HG03196 (cell line): ENCODE data around the gene GSTA3.
"Not testable (repeated sequence)": the region's sequence is repeated elsewhere in the genome, so short reads cannot be mapped to it uniquely, and the experiment has no call there.

Source experiments
- ATAC-seq: cut with Tn5 transposase; IDR thresholded peaks from one replicate; pipeline ENCODE4 v1.9.1; 2021; ENCODE audit not compliant: unreplicated experiment

Gene GSTA3

GRCh38 chr6:52909531-52909930 is at the start of gene GSTA3:
Gene GSTA3 (minus strand): TSS chr6:52909698. CDS start chr6:52905834, 3,864 bp downstream.
- no peak for ATAC-seq

GRCh38 chr6:52958546-52959255 is 49.2 kb upstream of the GSTA3 start:
- no peak for ATAC-seq

- no peak for ATAC-seq
These were observed 46.4 kb upstream of the GSTA3 start for GRCh38 chr6:52955871-52956270.

- ATAC-seq, result no peak
These were observed 44.7 kb upstream of the GSTA3 start for GRCh38 chr6:52953911-52954839.

- no peak for ATAC-seq
These were observed 36.8 kb upstream of the GSTA3 start for GRCh38 chr6:52946306-52946705.

- not testable (repeated sequence) for ATAC-seq
These were observed 33.3 kb upstream of the GSTA3 start for GRCh38 chr6:52942821-52943220.

DNA sequence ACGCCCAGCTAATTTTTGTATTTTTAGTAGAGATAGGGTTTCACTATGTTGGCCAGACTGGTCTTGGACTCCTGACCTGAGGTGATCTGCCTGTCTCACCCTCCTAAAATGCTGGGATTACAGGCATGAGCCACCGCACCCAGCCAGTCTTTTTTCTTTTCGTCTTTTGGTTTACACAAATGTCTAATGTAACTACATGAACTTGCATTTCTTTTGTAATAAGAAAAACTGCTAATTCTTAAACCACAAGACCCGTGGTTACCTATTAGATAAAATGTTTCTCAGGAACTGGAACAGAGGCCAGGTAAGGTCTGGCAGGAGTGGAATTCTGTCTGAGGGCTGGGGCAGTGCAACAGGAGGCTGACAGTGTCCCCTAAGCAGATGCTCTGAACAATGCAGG is 32.7 kb upstream of the GSTA3 start:
- ATAC-seq, result no peak

DNA sequence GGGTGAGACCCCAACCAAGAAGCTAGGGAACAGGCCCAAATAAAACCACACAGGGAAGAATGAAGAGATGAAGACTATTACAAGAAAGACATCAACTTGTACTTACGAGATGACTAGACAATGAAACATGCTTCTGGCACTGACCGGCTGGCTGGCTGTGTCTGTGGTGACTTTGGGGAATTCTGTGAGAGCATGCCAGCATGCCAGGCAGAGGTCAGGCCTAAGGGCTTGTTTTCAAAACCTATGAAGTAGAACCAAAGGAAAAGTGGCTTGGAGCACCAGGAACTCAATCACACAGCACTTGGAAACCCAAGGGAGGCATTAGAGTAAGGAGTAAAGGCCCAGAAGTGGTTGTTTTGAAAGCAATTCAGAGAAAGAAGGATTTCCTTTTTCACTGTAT is 28.4 kb upstream of the GSTA3 start:
- no peak for ATAC-seq

GRCh38 chr6:52933778-52934177 is 24.3 kb upstream of the GSTA3 start:
- ATAC-seq, result no peak

DNA sequence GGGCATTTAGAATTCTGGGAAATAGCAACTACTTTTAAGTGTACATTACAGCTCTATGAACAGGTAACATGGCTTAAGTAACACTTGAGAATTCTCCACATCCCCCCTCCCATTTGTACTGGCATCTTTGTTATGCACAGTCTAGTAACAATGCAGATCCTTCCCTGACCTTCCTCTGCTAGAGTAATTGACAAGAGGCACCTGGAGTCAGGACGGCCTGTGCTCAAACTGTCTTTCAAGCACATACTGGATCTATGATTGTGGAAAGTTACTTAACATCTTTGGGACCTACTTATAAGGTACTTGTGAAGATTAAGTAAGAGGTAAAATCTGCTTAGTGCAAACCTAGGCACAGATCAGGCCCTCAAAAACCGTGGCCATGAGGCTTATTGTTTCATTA is 21.9 kb upstream of the GSTA3 start:
- no peak for ATAC-seq

GRCh38 chr6:52929321-52930164 is 20.0 kb upstream of the GSTA3 start:
- no peak for ATAC-seq

DNA sequence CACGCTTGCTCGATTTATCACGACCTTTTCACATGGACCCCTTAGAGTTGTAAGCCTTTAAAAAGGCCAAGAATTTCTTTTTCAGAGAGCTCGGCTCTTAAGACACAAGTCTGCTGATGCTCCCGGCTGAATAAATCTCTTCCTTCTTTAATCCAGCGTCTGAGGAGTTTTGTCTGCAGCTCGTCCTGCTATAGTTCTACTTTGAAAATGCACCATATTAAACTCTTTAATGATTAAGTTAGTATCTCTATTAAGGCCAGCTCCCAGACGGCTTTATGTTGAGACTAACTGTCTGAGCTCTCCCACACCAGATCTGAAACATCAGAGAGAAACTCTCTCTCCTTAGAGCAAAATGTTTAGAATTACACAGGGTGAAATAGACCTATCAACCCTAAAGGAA is 18.0 kb upstream of the GSTA3 start:
- ATAC-seq, result no peak

GRCh38 chr6:52925919-52926792 is 16.7 kb upstream of the GSTA3 start:
- no peak for ATAC-seq

DNA sequence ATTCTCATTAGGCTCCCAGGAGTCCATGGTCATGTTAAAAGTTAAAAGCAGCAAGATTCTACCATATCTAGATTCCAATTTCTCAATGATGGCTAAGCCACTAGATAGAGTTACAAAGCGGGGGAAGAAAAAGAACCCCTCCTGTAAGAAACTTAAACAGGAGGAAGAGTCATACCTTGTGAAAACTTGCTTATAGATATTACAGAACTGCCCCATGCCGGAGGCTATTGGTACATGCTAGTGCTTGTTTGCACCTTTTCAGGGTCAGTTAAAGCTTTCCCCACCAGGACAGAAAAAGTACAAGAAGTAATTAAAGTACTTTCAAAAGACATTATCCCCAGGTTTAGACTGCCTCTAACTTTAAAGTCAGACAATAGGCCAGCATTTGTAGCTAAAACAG is 15.5 kb upstream of the GSTA3 start:
- no peak for ATAC-seq

- not testable (repeated sequence) for ATAC-seq
These were observed 14.2 kb upstream of the GSTA3 start for GRCh38 chr6:52923689-52924088.

DNA sequence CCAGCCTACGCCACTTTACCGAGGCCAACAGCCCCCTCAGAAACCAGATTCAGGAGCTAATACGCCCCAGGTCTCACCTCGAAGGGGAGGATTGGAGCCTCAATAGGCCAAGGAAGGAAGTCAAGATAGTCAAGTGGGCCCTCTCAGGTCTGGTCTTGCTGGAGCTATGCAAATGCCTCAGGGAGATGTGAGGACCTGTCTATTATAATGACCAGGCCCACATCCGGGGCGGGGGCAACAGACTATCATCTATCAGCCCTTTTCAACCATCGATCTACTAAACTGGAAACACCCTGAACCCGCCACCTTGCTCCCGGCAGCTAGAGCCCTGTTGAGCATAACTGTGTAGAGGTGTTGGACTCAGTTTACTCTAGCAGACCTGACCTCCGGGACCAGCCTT is 12.7 kb upstream of the GSTA3 start:
- ATAC-seq, result no peak

DNA sequence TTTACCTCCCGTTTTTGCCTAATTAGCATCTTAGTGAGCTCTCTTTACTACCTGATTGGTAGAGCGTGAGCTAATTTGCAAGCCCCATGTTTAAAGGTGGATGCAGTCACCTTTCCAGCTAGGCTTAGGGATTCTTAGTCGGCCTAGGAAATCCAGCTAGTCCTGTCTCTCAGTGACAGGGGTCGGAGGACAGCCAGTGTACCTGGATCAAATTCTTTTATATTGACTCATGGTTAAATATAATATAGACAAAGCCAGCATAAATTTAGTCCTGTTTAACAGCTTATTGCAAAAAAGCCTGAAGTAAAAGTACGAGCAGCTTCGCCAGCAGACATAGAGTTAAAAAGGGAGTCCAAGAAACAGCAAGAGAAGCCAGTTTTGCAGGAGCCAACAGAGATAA is 12.2 kb upstream of the GSTA3 start:
- ATAC-seq, result no peak

GRCh38 chr6:52919511-52919910 is 10.0 kb upstream of the GSTA3 start:
- ATAC-seq, result not testable (repeated sequence)

DNA sequence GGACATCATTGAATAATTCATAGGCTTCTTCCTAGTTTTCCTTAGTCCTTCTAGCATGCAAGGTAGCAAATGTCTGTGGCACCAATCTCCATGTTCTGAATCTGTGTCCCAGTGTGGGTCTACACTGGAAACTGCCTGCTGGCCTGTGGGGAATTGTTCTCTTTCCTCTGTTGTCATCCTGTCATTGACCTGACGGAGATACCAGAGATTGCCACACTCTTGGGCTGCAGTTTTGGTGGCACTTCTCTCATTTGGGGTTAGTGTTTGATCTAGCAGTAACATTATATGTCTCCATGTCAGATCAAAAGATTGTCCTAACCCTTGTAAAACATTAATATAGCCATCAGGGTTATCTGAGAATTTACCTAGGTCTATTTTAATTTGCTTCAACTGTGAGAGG is 9.3 kb upstream of the GSTA3 start:
- not testable (repeated sequence) for ATAC-seq

DNA sequence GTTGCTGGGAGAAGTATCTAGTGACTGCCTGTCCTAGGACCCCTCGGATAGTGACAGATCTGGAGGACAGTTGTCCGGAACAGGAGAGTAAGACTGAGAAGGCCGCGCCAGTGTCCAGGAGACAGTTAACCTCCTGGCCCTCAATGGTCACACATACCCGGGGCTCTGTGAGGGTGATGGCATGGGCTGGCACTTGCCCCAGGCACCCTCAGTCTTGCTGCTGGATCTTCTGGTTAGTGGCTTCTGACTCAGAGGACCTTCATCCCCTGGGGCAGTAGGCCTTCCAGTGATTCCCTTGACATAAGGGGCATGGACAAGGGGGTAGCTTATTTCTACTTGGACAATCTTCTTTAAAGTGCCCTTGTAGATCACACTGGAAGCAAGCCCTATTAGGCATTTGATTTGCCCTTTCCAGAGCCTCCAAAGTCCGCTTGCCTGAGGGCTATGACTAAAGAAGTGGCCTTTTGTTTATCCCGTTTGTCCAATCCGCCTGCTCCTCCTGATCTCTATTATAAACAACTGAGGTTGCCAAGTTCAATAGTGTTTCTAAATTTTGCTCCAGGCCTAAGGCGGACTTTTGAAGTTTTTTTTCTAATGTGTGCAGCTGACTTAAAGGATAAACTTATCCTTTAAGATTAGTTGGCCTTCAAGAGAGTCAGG is 8.7 kb upstream of the GSTA3 start:
- ATAC-seq, result not testable (repeated sequence)
